GM21576 (cell line): ENCODE data around the gene CIB2.
"Not testable (repeated sequence)": the region's sequence is repeated elsewhere in the genome, so short reads cannot be mapped to it uniquely, and the experiment has no call there.

Experiments used
- ATAC-seq: cut with Tn5 transposase; IDR thresholded peaks from one replicate; pipeline ENCODE4 v1.9.1; 2021; ENCODE audit warnings: mild to moderate bottlenecking, moderate library complexity; ENCODE audit not compliant: unreplicated experiment

Gene CIB2

GRCh38 chr15:78131295-78132061 lies at the start of gene CIB2:
TSS of gene CIB2 (minus strand) at chr15:78131445. CDS start at chr15:78131215, 230 bp downstream.
- ATAC-seq, result peak; percentile 61

DNA sequence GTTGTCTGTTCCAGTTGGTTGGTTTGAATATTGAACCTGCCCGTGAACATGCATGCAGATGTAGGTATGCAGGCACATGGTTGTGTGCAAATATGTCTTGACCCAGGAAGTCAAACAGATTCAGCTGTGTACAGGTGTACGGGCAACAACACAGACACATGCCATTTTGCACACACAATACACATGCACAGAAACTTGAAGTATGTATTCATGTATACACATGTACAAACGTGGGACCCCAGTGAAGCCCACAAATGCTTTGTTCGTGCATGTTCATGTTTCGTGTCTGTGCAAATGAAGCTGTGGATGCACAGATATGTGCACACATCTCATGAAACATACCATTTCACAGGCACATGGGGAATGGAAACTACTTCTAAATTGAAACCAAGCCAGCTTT lies 48.7 kb upstream of the CIB2 start:
- no peak for ATAC-seq

DNA sequence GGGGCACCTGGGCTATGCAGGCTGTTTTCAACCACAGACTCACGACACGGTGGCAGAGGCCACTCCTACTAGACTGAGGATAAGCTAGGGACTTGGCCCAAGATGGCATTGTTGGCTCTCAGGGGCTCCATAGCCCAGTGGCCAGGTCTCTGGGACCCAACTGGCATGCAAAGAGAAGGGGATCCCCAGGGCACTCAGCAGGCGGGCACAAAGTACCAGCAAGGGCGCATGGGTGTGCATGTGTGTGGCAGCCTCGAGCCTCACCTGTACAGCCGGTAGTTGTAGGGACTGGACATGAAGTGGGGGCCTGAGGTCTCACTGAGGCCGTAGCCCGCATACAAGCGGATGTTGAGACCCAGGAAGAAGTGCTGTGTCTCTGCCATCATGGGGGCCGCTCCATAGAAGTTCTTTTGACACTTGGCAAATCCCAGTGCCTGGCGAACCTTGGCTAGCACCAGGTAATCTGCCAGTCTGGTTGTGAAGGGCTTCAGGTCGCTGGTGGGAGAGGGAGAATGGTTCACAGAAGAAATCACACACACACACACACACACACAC lies 48.1 kb upstream of the CIB2 start:
- no peak for ATAC-seq

DNA sequence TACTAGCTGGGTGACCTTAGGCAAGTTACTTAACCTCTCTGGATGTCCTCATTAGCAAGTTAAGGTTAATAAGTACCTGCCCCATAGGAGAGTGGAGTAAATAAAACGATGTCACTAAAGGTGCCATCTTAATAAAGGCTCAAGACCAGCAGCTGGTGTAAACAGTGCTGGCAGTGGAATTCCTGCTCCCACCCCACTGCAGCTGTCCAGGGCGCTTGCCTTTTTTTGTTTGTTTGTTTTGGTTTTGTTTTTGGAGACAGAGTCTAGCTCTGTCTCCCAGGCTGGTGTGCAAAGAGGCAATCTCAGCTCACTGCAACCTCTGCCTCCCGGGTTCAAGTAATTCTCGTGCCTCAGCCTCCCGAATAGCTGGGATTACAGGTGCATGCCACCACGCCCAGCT lies 46.8 kb upstream of the CIB2 start:
- no peak for ATAC-seq

- ATAC-seq, result no peak
These were observed 46.2 kb upstream of the CIB2 start for GRCh38 chr15:78177447-78177873.

- ATAC-seq, result no peak
These were observed 44.1 kb upstream of the CIB2 start for GRCh38 chr15:78175330-78175729.

- no peak for ATAC-seq
These were observed 43.2 kb upstream of the CIB2 start for GRCh38 chr15:78174401-78174800.

- ATAC-seq, result no peak
These were observed 40.7 kb upstream of the CIB2 start for GRCh38 chr15:78171864-78172472.

DNA sequence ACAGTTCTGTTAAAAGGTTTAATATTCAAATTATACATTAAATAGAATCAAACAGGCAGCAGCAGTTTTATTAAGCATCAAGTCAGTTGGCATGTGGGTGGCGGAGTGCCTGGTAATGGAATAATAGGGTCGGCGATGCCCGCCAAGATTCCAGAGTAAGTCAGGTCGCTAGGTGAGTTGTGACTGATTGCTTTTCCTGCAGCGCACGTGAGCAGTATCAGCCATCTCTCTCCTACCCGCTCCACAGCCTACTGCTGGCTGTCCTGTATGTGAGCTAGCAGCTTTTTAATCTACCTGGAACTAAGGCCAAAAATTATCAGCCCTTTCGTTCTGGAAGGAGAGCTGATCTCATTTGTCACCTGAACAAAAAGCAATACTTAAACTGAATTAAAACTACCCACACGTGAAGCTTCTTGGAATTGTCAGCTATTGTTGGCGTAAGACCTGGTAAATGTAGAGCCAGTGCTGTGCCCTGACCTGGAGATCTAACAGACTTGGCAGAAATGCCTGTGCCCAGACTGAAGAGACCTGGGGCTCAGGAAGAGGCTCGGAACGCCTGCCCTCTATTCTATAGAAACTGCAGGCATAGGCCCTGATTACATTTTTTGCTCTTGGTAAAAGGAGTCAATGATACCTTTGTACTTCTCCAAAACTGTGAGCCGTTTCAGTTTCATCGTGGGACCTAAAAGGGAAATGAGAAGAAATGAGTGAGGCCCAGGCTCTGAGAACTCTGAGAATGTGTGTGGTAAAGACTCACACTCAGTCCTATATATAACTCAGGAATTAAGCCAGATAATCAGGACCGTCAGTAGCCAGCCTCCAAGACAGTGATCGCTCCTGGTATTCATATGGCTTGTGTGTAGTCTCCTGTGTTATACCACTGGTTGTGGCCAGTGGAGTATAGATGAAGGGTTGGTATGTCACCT lies 39.9 kb upstream of the CIB2 start:
- ATAC-seq, result peak; percentile 55

DNA sequence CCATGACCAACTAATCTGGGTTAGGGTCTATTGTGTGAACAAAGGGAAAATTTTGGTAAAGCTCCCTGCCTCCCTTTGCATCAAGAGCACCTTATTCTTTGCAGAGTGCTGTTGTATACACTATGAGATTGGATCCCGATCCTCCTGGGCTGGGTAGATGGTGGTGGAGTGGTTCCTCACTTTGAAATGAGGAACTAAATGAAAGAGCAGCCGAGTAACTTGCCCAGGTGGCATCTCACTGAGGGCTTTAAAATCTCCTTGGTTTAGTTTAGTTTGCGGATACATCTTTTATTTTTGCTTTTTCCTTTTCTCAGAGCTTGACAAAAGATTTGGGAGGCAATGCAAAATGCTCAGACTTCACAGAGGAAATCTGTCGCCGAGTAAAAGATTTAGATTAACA lies 37.4 kb upstream of the CIB2 start:
- ATAC-seq, result no peak

GRCh38 chr15:78167227-78167888 lies 36.1 kb upstream of the CIB2 start:
- ATAC-seq, result peak; percentile 58

DNA sequence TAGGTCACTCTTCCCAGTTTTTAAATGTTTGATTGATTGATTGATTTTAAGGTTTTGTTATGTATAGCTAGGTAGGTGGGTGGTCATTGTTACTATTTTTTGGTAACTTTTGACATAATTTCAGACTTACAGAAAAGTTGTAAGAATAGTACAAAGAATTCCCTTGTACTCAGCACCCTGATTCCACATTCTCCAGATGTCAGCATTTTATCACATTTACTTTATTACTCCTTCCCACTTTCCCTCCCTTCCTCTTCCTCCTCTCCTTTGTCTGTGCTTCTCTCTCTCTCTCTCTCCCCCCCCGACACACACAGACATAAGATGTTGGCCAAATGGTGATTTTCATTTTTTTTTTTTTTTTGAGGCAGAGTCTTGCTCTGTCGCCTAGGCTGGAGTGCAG lies 32.8 kb upstream of the CIB2 start:
- ATAC-seq, result no peak

GRCh38 chr15:78162038-78162437 lies 30.8 kb upstream of the CIB2 start:
- ATAC-seq, result no peak

GRCh38 chr15:78159395-78159794 lies 28.1 kb upstream of the CIB2 start:
- ATAC-seq, result no peak

- ATAC-seq, result no peak
These were observed 26.0 kb upstream of the CIB2 start for GRCh38 chr15:78157203-78157602.

- ATAC-seq, result no peak
These were observed 25.4 kb upstream of the CIB2 start for GRCh38 chr15:78156653-78157052.

DNA sequence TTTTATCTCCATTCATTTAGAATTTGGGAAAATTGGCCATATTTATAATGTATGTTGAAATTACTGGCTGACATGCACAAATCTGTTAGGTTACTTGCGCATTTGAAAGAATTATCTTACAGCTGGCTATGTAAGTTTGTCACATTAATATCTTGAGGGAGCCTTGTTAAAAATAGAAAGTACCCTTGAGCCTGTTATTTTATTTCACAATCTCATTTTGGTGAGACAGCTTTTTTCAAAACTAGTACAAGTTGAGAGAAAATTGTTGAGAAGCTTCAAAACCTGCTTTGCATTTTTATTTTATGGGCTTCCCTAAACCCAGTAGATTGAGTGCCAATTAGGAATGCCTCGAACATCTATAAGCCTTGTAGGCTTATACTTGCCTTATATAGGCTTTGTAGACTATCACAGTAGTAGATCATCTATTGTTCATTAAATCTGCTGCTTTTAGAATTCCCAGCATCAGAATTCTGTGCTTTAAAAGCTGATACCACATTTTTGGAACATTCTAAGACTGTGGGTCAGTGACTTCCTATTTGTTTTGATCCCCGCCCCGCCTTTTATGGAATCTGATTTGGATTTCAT lies 24.2 kb upstream of the CIB2 start:
- ATAC-seq, result no peak

DNA sequence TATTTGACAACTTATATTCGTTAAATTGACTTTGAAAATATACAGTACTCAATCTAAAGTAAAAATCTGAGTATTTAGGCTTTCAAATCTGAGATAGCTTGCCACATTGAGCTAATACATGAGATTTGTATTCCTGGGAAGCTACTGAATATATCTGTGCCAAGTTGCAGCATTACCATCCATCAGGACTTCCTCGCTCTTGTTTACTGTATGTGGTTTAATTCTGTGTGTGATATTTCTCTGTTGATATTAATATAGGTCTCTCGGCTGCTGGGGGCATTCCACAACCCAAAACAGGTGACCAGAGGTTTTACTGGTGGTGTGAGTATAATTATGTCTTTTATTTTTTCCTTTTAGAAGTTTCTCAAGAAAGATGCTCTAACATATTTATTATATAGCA lies 23.7 kb upstream of the CIB2 start:
- no peak for ATAC-seq

DNA sequence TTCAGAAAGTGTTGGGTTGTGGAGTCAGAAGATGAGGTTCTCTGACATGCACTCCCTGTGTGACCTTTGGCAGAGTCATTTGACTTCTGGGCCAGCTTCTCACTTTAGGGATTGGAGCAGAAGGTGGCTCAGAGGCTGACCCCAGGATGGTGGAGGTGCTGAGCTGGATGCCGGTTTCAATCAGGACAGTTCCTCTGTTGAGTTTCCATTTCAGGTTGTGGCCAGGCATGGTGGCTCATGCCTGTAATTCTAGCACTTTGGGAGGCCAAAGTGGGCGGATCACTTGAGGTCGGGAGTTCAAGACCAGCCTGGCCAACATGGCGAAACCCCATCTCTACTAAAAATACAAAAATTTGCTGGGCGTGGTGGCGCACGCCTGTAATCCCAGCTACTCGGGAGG lies 19.8 kb upstream of the CIB2 start:
- not testable (repeated sequence) for ATAC-seq
